Ovary (tissue), 9 donors: ENCODE results near the gene P2RX6. TPM values are rescaled to one million over a fixed set of nuclear protein-coding genes. Genes with fewer than 3 reads are reported as not detected.

Source experiments
- DNase-seq, 5 donors: peaks; one replicate each; pipeline ENCODE4 v3.0.0-alpha.2; 2019 to 2020
- H3K27ac ChIP-seq, 2 donors: fragments of 200-600 bp; one replicate each; pipeline versions ENCODE4 v1.5.1 to v1.8.0; 2019 to 2022
- H3K27me3 ChIP-seq: fragments of 200-600 bp; one replicate; pipeline ENCODE4 v1.8.0; 2022
- H3K36me3 ChIP-seq: fragments of 200-600 bp; sonication (generic); one replicate; pipeline ENCODE4 v1.5.1; 2019
- H3K4me1 ChIP-seq: one replicate; pipeline ENCODE4 v1.8.1; 2013; ENCODE audit warnings: mild to moderate bottlenecking, moderate library complexity; ENCODE audit not compliant: insufficient read depth
- H3K4me3 ChIP-seq: fragments of 200-600 bp; sonication (generic); one replicate; pipeline ENCODE4 v1.5.1; 2017
- H3K9me3 ChIP-seq, 2 donors: fragments of 200-600 bp in 1 of 2; sonication (generic) in 1 of 2; one replicate each; pipeline versions ENCODE4 v1.5.1 to v1.8.1; 2013 to 2019; ENCODE audit warnings: mild to moderate bottlenecking in 1 of 2, moderate library complexity in 1 of 2
- CTCF ChIP-seq, 3 donors: fragments of 450-650 bp in 2 of 3; fragments of 200-600 bp in 1 of 3; IDR thresholded peaks; one replicate each; pipeline versions ENCODE4 v1.5.1 to v1.8.0; 2016 to 2022; ENCODE audit warnings: antibody characterized with exemption in 3 of 3, mild to moderate bottlenecking in 1 of 3
- EP300 ChIP-seq: sonication (generic); formaldehyde crosslinking; IDR thresholded peaks from one replicate; pipeline ENCODE4 v1.6.1; 2017; ENCODE audit warnings: antibody characterized with exemption
- POLR2A ChIP-seq: fragments of 450-650 bp; IDR thresholded peaks from one replicate; pipeline ENCODE4 v1.6.1; 2017; ENCODE audit warnings: antibody characterized with exemption, mild to moderate bottlenecking, moderate library complexity
- WGBS, 3 donors: extraction: QIAGEN DNeasy Blood & Tissue Kit in 1 of 3; methylation state at CpG; one replicate each; pipeline versions ENCODE4 v1.1.5 to v1.1.7; 2013 to 2017; 5-methylcytosine and 5-hydroxymethylcytosine counted together
- intact Hi-C, 4 donors: fragments of 100-400 bp; cut with DNase I; formaldehyde crosslinking; loops; one replicate each; pipeline versions ENCODE4 v1.11.0 to v1.15.1; 2022 to 2023
- polyA plus RNA-seq, 2 donors: library from polyadenylated mRNA; stranded (reverse); fragments of 200-250 nt in 1 of 2; fragments of 350-450 nt in 1 of 2; fragmentation: Illumina TruSeq in 1 of 2; extraction: RNeasy Lipid Tissue Mini Kit (QIAGEN cat#74804) in 1 of 2; gene quantifications; one replicate each; pipeline ENCODE4 v1.2.3, GENCODE V29; 2013 to 2014
- total RNA-seq, 7 donors: library from RNA; depleted of rRNA in 2 of 7; stranded (reverse); fragments of >200 nt in 2 of 7; fragmentation: NEBNext Ultra II Directional in 3 of 7; extraction: Animal tissue kit (Norgen Biotek cat#: 25700) in 3 of 7; gene quantifications; one replicate each; pipeline versions ENCODE4 v1.1.0 to v1.2.4, GENCODE V29; 2016 to 2023
- donor health status: DM: no; HTN: no; CAD: no; lungs with moderate emphysema.
- donor health status: DM: no; HTN: no; CAD: no.
- donor health status: Bipolar disorder and iron deficiency.
- donor health status: DM: yes; HTN: yes; CAD: no.
- donor health status: DM: no; HTN: no; CAD: no.
- donor health status: DM: yes; HTN: yes; CAD: no.

P2RX6 gene
- total and polyA plus RNA-seq, 9 donors, result 0.47 to 1.6 (median 1.0) TPM

- Histone ChIP-seq H3K9me3 (no peaks in the 10 kb centered on the region), H3K4me3 (no peak overlapping the region), H3K27me3 (no peaks in the 10 kb centered on the region), H3K36me3 (no peaks in the 10 kb centered on the region), H3K4me1 (peaks cover 17% of the 10 kb centered on the region), H3K27ac (no peak overlapping the region)
- WGBS, 3 donors, result 87 to 91% (median 90%) methylated on average over 7 of the region's 7 CpGs
- DNase-seq, result no peak
- TF ChIP-seq CTCF (IDR thresholded peaks at IDR 0.05) (no peak), POLR2A (no peak), EP300 (no peak)
- intact Hi-C loops, result no loop called here
Observed at GRCh38 chr22:20985720-20986119, 29.2 kb upstream of the P2RX6 start.

- no peak overlapping the region for H3K27ac ChIP-seq
- TF ChIP-seq POLR2A (no peak), EP300 (no peak), CTCF (IDR thresholded peaks at IDR 0.05) (no peak)
- H3K4me1 ChIP-seq, result peaks cover 19% of the 10 kb centered on the region
- intact Hi-C loops, result no loop called here
- 94 to 98% (median 96%) methylated on average over 1 of the region's 1 CpG for WGBS, 3 donors
- DNase-seq, result no peak
- H3K27me3 ChIP-seq, result no peaks in the 10 kb centered on the region
- no peaks in the 10 kb centered on the region for H3K36me3 ChIP-seq
- no peaks in the 10 kb centered on the region for H3K9me3 ChIP-seq
- no peak overlapping the region for H3K4me3 ChIP-seq
Observed at GRCh38 chr22:20986365-20986764, 28.6 kb upstream of the P2RX6 start.

- Histone ChIP-seq H3K36me3 (no peaks in the 10 kb centered on the region), H3K4me1 (peaks cover 19% of the 10 kb centered on the region), H3K27ac (no peak overlapping the region), H3K27me3 (no peaks in the 10 kb centered on the region), H3K4me3 (no peak overlapping the region), H3K9me3 (no peaks in the 10 kb centered on the region)
- TF ChIP-seq POLR2A, result no peak
- intact Hi-C loops, result no loop called here
- DNase-seq, result no peak
- 84 to 89% (median 86%) methylated on average over 14 of the region's 14 CpGs for WGBS, 3 donors
Observed at GRCh38 chr22:20987375-20987774, 27.6 kb upstream of the P2RX6 start.

- H3K27me3 ChIP-seq, result no peaks in the 10 kb centered on the region
- DNase-seq, result no peak
- intact Hi-C loops, result no loop called here
- TF ChIP-seq EP300 (no peak), CTCF (IDR thresholded peaks at IDR 0.05) (no peak), POLR2A (no peak)
- H3K36me3 ChIP-seq, result no peaks in the 10 kb centered on the region
- 87 to 90% (median 88%) methylated on average over 16 of the region's 16 CpGs for WGBS, 3 donors
- H3K4me1 ChIP-seq, result peaks cover 12% of the 10 kb centered on the region
- no peaks in the 10 kb centered on the region for H3K9me3 ChIP-seq
- no peak overlapping the region for H3K4me3 ChIP-seq
- no peak overlapping the region for H3K27ac ChIP-seq
Observed at GRCh38 chr22:20988573-20989322, 26.2 kb upstream of the P2RX6 start.
